ENCODE data around the gene ZNF329. TPM values are rescaled to one million over a fixed set of nuclear protein-coding genes. Genes with fewer than 3 reads are reported as not detected.
A peak's percentile ranks its signal among the peaks of the same experiment; 100 is the strongest.

ZNF329 gene
- total and polyA plus RNA-seq, 9 of the 15 experiments (the other 6 are each of a cell fraction or from before 2014, with no cell fraction given) = 0.21 to 3.6 (median 2.2) TPM

DNA sequence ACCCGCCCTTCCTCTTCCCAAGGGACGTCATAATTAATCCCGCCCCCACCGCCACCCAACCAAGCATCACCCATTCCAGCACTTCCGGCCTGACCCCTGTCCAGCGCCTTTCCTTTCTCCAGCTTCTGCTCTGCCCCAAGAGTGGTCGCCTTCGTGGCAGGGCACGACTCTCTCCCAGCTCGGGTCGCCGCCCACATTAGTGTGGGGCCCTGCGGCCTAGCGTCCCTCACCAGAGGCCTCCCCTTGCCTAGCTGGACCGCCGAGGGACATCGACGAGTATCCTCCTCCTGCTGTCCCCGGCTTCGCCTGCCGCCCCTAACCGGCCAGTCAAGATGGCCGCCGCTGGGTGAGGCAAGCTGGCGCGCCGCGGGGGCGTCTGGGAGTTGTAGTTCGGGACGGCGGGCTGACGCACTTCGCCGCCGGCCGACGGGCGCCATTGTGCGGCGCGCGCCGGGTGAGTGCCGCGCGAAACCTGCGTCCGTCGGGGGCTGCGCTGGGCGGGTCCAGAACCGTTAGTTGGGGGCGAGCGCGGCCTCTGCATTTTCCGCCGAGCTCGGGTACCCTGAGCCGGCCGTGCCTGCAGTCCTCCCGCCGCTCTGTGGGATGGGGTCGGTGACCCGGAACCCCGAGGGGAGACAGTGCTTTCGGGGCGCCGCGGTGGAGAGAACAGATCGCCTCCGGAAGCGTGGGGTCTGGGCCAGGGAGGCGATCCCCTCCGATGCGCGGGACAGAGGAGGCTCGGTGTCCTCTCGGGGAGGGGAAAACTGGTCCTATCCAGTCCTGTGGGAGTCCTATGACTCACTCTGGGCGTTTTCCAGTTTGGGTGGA, 32.6 kb upstream of the ZNF329 start, which contains the start of gene ZNF274 (continued):
- TF ChIP-seq ZNF79 (CRISPR knock-in tag; IDR thresholded peaks at IDR 0.05; ENCODE audit: low read depth) (no peak), KHSRP (IDR thresholded peaks at IDR 0.05) (no peak), ASH1L (IDR thresholded peaks at IDR 0.05; ENCODE audit: borderline replicate concordance, low read depth, partially characterized antibody) (no peak), ARHGAP35 (IDR thresholded peaks at IDR 0.05; ENCODE audit: partially characterized antibody) (no peak), ZNF280A (IDR thresholded peaks at IDR 0.05; ENCODE audit: low read depth, partially characterized antibody) (no peak), HBP1 (CRISPR knock-in tag; IDR thresholded peaks at IDR 0.05) (no peak; the same call in 1 of the 2 replicates), ZNF778 (CRISPR knock-in tag; IDR thresholded peaks at IDR 0.05) (no peak), ZNF583 (CRISPR knock-in tag; IDR thresholded peaks at IDR 0.05) (peak; percentile 11; the same call in 1 of the 2 replicates), HNRNPK (IDR thresholded peaks at IDR 0.05; ENCODE audit: low read depth, low read length, poor library complexity, severe bottlenecking) (no peak), ATF6 (CRISPR knock-in tag; IDR thresholded peaks at IDR 0.05) (peak; percentile 94; the same call in 1 of the 2 replicates), ZNF77 (CRISPR knock-in tag; IDR thresholded peaks at IDR 0.05) (no peak), TEAD1 (CRISPR knock-in tag; IDR thresholded peaks at IDR 0.05) (peak in 1 of 2 experiments; percentile 87; a peak in 2 of 4 replicates), RFX1 (IDR thresholded peaks at IDR 0.05) (no peak), HDAC6 (IDR thresholded peaks at IDR 0.05; ENCODE audit: low read depth, low read length) (no peak)
- TF ChIP-seq, protein P1, sequence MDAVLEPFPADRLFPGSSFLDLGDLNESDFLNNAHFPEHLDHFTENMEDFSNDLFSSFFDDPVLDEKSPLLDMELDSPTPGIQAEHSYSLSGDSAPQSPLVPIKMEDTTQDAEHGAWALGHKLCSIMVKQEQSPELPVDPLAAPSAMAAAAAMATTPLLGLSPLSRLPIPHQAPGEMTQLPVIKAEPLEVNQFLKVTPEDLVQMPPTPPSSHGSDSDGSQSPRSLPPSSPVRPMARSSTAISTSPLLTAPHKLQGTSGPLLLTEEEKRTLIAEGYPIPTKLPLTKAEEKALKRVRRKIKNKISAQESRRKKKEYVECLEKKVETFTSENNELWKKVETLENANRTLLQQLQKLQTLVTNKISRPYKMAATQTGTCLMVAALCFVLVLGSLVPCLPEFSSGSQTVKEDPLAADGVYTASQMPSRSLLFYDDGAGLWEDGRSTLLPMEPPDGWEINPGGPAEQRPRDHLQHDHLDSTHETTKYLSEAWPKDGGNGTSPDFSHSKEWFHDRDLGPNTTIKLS (IDR thresholded peaks at IDR 0.05; ENCODE audit: borderline replicate concordance, low read depth) = peak; percentile 96
- TF ChIP-seq, protein P2, sequence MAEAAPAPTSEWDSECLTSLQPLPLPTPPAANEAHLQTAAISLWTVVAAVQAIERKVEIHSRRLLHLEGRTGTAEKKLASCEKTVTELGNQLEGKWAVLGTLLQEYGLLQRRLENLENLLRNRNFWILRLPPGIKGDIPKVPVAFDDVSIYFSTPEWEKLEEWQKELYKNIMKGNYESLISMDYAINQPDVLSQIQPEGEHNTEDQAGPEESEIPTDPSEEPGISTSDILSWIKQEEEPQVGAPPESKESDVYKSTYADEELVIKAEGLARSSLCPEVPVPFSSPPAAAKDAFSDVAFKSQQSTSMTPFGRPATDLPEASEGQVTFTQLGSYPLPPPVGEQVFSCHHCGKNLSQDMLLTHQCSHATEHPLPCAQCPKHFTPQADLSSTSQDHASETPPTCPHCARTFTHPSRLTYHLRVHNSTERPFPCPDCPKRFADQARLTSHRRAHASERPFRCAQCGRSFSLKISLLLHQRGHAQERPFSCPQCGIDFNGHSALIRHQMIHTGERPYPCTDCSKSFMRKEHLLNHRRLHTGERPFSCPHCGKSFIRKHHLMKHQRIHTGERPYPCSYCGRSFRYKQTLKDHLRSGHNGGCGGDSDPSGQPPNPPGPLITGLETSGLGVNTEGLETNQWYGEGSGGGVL (CRISPR knock-in tag; IDR thresholded peaks at IDR 0.05) = no peak
- TF ChIP-seq, protein P3, sequence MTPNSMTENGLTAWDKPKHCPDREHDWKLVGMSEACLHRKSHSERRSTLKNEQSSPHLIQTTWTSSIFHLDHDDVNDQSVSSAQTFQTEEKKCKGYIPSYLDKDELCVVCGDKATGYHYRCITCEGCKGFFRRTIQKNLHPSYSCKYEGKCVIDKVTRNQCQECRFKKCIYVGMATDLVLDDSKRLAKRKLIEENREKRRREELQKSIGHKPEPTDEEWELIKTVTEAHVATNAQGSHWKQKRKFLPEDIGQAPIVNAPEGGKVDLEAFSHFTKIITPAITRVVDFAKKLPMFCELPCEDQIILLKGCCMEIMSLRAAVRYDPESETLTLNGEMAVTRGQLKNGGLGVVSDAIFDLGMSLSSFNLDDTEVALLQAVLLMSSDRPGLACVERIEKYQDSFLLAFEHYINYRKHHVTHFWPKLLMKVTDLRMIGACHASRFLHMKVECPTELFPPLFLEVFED (CRISPR knock-in tag; conservative IDR thresholded peaks at IDR 0.05) = peak; percentile 84

Data from K562 (cell line).